ENCODE results near the gene SYNC. TPM values are rescaled to one million over a fixed set of nuclear protein-coding genes. Genes with fewer than 3 reads are reported as not detected.
"Not testable (repeated sequence)": the region's sequence is repeated elsewhere in the genome, so short reads cannot be mapped to it uniquely, and the experiment has no call there.

Gene SYNC
- total RNA-seq, 1 experiment from 2014 or later, result 2.8 TPM

GRCh38 chr1:32644426-32644825 is 58.1 kb downstream of the SYNC start:
- Histone ChIP-seq H4K20me1 (ENCODE audit: insufficient read depth) (0 out of 2 replicates have a peak, but pooled peaks cover 11% of the 10 kb centered on the region), H3K9me2 (ENCODE audit: insufficient read depth) (no peaks in the 10 kb centered on the region), H2AFZ (no peak overlapping the region), H3K4me2 (no peak overlapping the region), H3K4me1 (replicated peaks; ENCODE audit: insufficient read depth) (peaks cover 16% of the 10 kb centered on the region), H3K4me3 (no peak overlapping the region), H3K27ac (no peak overlapping the region), H3K36me3 (ENCODE audit: low read depth) (0 out of 2 replicates have a peak, but pooled peaks cover under 1% of the 10 kb centered on the region), H3K9me3 (ENCODE audit: insufficient read depth, low read depth) (no peaks in the 10 kb centered on the region), H3F3A (ENCODE audit: insufficient read depth, low read depth) (no peaks in the 10 kb centered on the region), H3K27me3 (ENCODE audit: insufficient read depth, low read depth) (no peaks in the 10 kb centered on the region), H3K79me2 (ENCODE audit: low read depth) (peaks cover 60% of the 10 kb centered on the region)
- ChIA-PET CTCF (no interaction called here), POLR2A (ENCODE audit: unreplicated experiment) (no interaction called here)
- no TSS peak for BruUV-seq (replicated peaks)
- intact Hi-C loops (cut with micrococcal nuclease; ENCODE audit: unreplicated experiment), result no loop called here
- no peak for DNase-seq
- TF ChIP-seq CTCF (conservative IDR thresholded peaks at IDR 0.05) (no peak), EZH2 (IDR thresholded peaks at IDR 0.05; ENCODE audit: low read depth) (no peak)

- BruUV-seq (replicated peaks); H4K20me1 ChIP-seq (ENCODE audit: insufficient read depth); H3K27me3 ChIP-seq (ENCODE audit: insufficient read depth, low read depth); H3K4me1 ChIP-seq (replicated peaks; ENCODE audit: insufficient read depth); DNase-seq; H3K9me3 ChIP-seq (ENCODE audit: insufficient read depth, low read depth); H3K9me2 ChIP-seq (ENCODE audit: insufficient read depth); H3K27ac ChIP-seq; H3K4me2 ChIP-seq; intact Hi-C loops (cut with micrococcal nuclease; ENCODE audit: unreplicated experiment); H3K4me3 ChIP-seq; H3K36me3 ChIP-seq (ENCODE audit: low read depth); H2AFZ ChIP-seq: not testable (repeated sequence)
- POLR2A ChIA-PET (ENCODE audit: unreplicated experiment), result interaction anchor here (0.6 kb wide), 1 partner anchor 11 kb away, joined by 13 read pairs; no protein-coding TSS in a partner anchor
- peaks cover 10% of the 10 kb centered on the region; the same call in 1 of the 2 replicates for H3F3A ChIP-seq (ENCODE audit: insufficient read depth, low read depth)
- peaks cover 39% of the 10 kb centered on the region for H3K79me2 ChIP-seq (ENCODE audit: low read depth)
- CTCF ChIA-PET, result interaction anchor here (0.7 kb wide), 1 partner anchor 156 kb away, joined by 11 read pairs; no protein-coding TSS in a partner anchor
These were observed 60.2 kb downstream of the SYNC start for GRCh38 chr1:32642292-32642827.

GRCh38 chr1:32639489-32640075 is 63.0 kb downstream of the SYNC start:
- Histone ChIP-seq H3K4me1 (replicated peaks; ENCODE audit: insufficient read depth) (peaks cover 22% of the 10 kb centered on the region), H3K9me3 (ENCODE audit: insufficient read depth, low read depth) (no peaks in the 10 kb centered on the region), H4K20me1 (ENCODE audit: insufficient read depth) (no peaks in the 10 kb centered on the region), H3K4me3 (no peak overlapping the region), H3K4me2 (no peak overlapping the region), H3K27ac (no peak overlapping the region), H3K9me2 (ENCODE audit: insufficient read depth) (no peaks in the 10 kb centered on the region), H3K27me3 (ENCODE audit: insufficient read depth, low read depth) (no peaks in the 10 kb centered on the region), H3K36me3 (ENCODE audit: low read depth) (0 out of 2 replicates have a peak, but pooled peaks cover 4% of the 10 kb centered on the region), H2AFZ (no peak overlapping the region), H3K79me2 (ENCODE audit: low read depth) (peaks cover 39% of the 10 kb centered on the region), H3F3A (ENCODE audit: insufficient read depth, low read depth) (peaks cover 13% of the 10 kb centered on the region; the same call in 1 of the 2 replicates)
- no TSS peak for BruUV-seq (replicated peaks)
- intact Hi-C loops (cut with micrococcal nuclease; ENCODE audit: unreplicated experiment), result no loop called here
- ChIA-PET POLR2A (ENCODE audit: unreplicated experiment) (no interaction called here), CTCF (no interaction called here)
- TF ChIP-seq CTCF (conservative IDR thresholded peaks at IDR 0.05) (no peak), EZH2 (IDR thresholded peaks at IDR 0.05; ENCODE audit: low read depth) (no peak)
- DNase-seq, result no peak
